HG02623 (cell line): ENCODE measurements around the gene HSD17B2.
A peak's percentile ranks its signal among the peaks of the same experiment; 100 is the strongest.
"Not testable (repeated sequence)": the region's sequence is repeated elsewhere in the genome, so short reads cannot be mapped to it uniquely, and the experiment has no call there.

ENCODE experiments used
- ATAC-seq: cut with Tn5 transposase; IDR thresholded peaks from one replicate; pipeline ENCODE4 v1.9.1; 2021; ENCODE audit warnings: moderate library complexity; ENCODE audit not compliant: unreplicated experiment

Gene HSD17B2

GRCh38 chr16:82074019-82074558 lies 39.0 kb downstream of the HSD17B2 start:
- ATAC-seq: no peak

- no peak for ATAC-seq
Observed at GRCh38 chr16:82078125-82078524, 43.1 kb downstream of the HSD17B2 start.

GRCh38 chr16:82079892-82080291 lies 44.8 kb downstream of the HSD17B2 start:
- ATAC-seq: no peak

- no peak for ATAC-seq
Observed at GRCh38 chr16:82081264-82081663, 46.2 kb downstream of the HSD17B2 start.

GRCh38 chr16:82082097-82082496 lies 47.0 kb downstream of the HSD17B2 start:
- no peak for ATAC-seq

- peak; percentile 58 for ATAC-seq
Observed at GRCh38 chr16:82082543-82083244, 47.6 kb downstream of the HSD17B2 start.

- ATAC-seq: no peak
Observed at GRCh38 chr16:82083710-82084353, 48.8 kb downstream of the HSD17B2 start.

- ATAC-seq: no peak
Observed at GRCh38 chr16:82085011-82085779, 50.1 kb downstream of the HSD17B2 start.

GRCh38 chr16:82088483-82088882 lies 53.4 kb downstream of the HSD17B2 start:
- ATAC-seq: no peak

- no peak for ATAC-seq
Observed at GRCh38 chr16:82091241-82091640, 56.2 kb downstream of the HSD17B2 start.

GRCh38 chr16:82092711-82093110 lies 57.7 kb downstream of the HSD17B2 start:
- no peak for ATAC-seq

GRCh38 chr16:82093666-82094300 lies 58.7 kb downstream of the HSD17B2 start:
- ATAC-seq: no peak

GRCh38 chr16:82094942-82095540 lies 60.0 kb downstream of the HSD17B2 start:
- no peak for ATAC-seq

- no peak for ATAC-seq
Observed at GRCh38 chr16:82096641-82097040, 61.6 kb downstream of the HSD17B2 start.

- no peak for ATAC-seq
Observed at GRCh38 chr16:82105107-82105506, 70.1 kb downstream of the HSD17B2 start.

GRCh38 chr16:82108100-82108499 lies 73.0 kb downstream of the HSD17B2 start:
- ATAC-seq: no peak

- ATAC-seq: no peak
Observed at GRCh38 chr16:82108774-82109173, 73.7 kb downstream of the HSD17B2 start.

GRCh38 chr16:82109266-82109665 lies 74.2 kb downstream of the HSD17B2 start:
- not testable (repeated sequence) for ATAC-seq

- ATAC-seq: no peak
Observed at GRCh38 chr16:82111944-82112343, 76.9 kb downstream of the HSD17B2 start.

- ATAC-seq: no peak
Observed at GRCh38 chr16:82113741-82114140, 78.7 kb downstream of the HSD17B2 start.

GRCh38 chr16:82116535-82116934 lies 81.5 kb downstream of the HSD17B2 start:
- no peak for ATAC-seq
